Endothelial cell of umbilical vein (primary cell): Measurements from ENCODE around the gene TBC1D14. TPM values are rescaled to one million over a fixed set of nuclear protein-coding genes. Genes with fewer than 3 reads are reported as not detected.

Source experiments
- BruUV-seq: library from RNA; stranded (reverse); fragments of 400-500 nt; replicated peaks from 2 replicates; lab custom pipeline; 2021; lab: Mats Ljungman, UMichigan
- CTCF ChIA-PET: fragments of 300-600, 350-600 bp; sonication (Branson Sonifier 250); formaldehyde crosslinking; loops from one replicate; lab custom pipeline; 2021; ENCODE audit warnings: antibody characterized with exemption, inconsistent platforms; lab: Charles Lee
- POLR2A ChIA-PET: fragments of 300-600, 350-600 bp; sonication (Branson Sonifier 250); formaldehyde crosslinking; loops from one replicate; lab custom pipeline; 2021; ENCODE audit warnings: antibody characterized with exemption, inconsistent platforms; lab: Charles Lee
- DNase-seq: peaks from one replicate; pipeline ENCODE4 v3.0.0-alpha.2; 2011; ENCODE audit warnings: low read depth, low spot score
- FAIRE-seq: peaks from 2 replicates; lab custom pipeline; 2011; peaks lifted over from hg19 to GRCh38; lab: Jason Lieb, UNC
- H2AFZ ChIP-seq: 2 replicates; pipeline ENCODE4 v1.6.0; 2012; ENCODE audit warnings: low read depth, low read length, control low read depth, inconsistent platforms
- H3K27ac ChIP-seq: 2 replicates; pipeline ENCODE4 v1.5.1; 2011; ENCODE audit warnings: low read depth, mild to moderate bottlenecking, control low read depth, low read length, moderate library complexity; ENCODE audit not compliant: insufficient read depth
- H3K27me3 ChIP-seq, 2 experiments: 2 replicates each; pipeline versions ENCODE4 v1.6.0 to v1.6.1; 2011; ENCODE audit warnings: low read length in 2 of 2, mixed read lengths in 1 of 2; ENCODE audit not compliant: control insufficient read depth in 2 of 2, insufficient read depth in 2 of 2
- H3K36me3 ChIP-seq, 2 experiments: 2 replicates in 1 of 2; 3 replicates in 1 of 2; pipeline ENCODE4 v1.5.1; 2011; ENCODE audit warnings: low read length in 2 of 2, mild to moderate bottlenecking in 1 of 2, moderate library complexity in 1 of 2; ENCODE audit not compliant: control insufficient read depth in 2 of 2, insufficient read depth in 2 of 2; ENCODE audit errors: extremely low read depth in 1 of 2
- H3K4me1 ChIP-seq: 3 replicates; pipeline ENCODE4 v1.5.1; 2011; ENCODE audit warnings: mild to moderate bottlenecking, low read length; ENCODE audit not compliant: control insufficient read depth, insufficient read depth; ENCODE audit errors: extremely low read depth
- H3K4me2 ChIP-seq: 2 replicates; pipeline ENCODE4 v1.6.1; 2011; ENCODE audit warnings: low read length, control low read depth, mixed read lengths; ENCODE audit not compliant: insufficient read depth
- H3K4me3 ChIP-seq, 3 experiments: fragments of 200-600 bp in 1 of 3; sonication (generic), shearing (Covaris generic) in 1 of 3; replicated peaks in 1 of 3; 2 replicates each; pipeline ENCODE4 v1.5.1; 2011 to 2016; ENCODE audit warnings: control low read depth in 3 of 3, low read length in 3 of 3, mild to moderate bottlenecking in 2 of 3, inconsistent platforms in 1 of 3, low read depth in 1 of 3, moderate library complexity in 1 of 3; ENCODE audit not compliant: insufficient read depth in 1 of 3
- H3K79me2 ChIP-seq: 2 replicates; pipeline ENCODE4 v1.6.0; 2012; ENCODE audit warnings: low read length, inconsistent platforms; ENCODE audit not compliant: control insufficient read depth, insufficient read depth
- H3K9ac ChIP-seq: replicated peaks from 2 replicates; pipeline ENCODE3; 2011; ENCODE audit warnings: low read length, control low read depth; ENCODE audit not compliant: insufficient read depth; ENCODE audit errors: extremely low read depth
- H3K9me1 ChIP-seq: replicated peaks from 3 replicates; pipeline ENCODE4 v1.6.0; 2011; ENCODE audit warnings: mild to moderate bottlenecking, low read length; ENCODE audit not compliant: control insufficient read depth, insufficient read depth; ENCODE audit errors: extremely low read depth
- H3K9me3 ChIP-seq: replicated peaks from 2 replicates; pipeline ENCODE4 v1.5.1; 2012; ENCODE audit warnings: low read length, inconsistent platforms; ENCODE audit not compliant: control insufficient read depth, insufficient read depth
- H4K20me1 ChIP-seq: replicated peaks from 2 replicates; pipeline ENCODE3; 2011; ENCODE audit warnings: mild to moderate bottlenecking, low read length; ENCODE audit not compliant: control insufficient read depth, insufficient read depth; ENCODE audit errors: extremely low read depth
- EZH2 ChIP-seq: IDR thresholded peaks from 2 replicates; pipeline ENCODE4 v1.6.1; 2012; ENCODE audit warnings: borderline replicate concordance, low read depth, mild to moderate bottlenecking, moderate library complexity, low read length, inconsistent platforms; ENCODE audit not compliant: severe bottlenecking
- FOS ChIP-seq: IDR thresholded peaks from 2 replicates; pipeline ENCODE4 v1.6.1; 2011; ENCODE audit warnings: mild to moderate bottlenecking, low read length, moderate library complexity, borderline replicate concordance; ENCODE audit not compliant: insufficient read depth
- GATA2 ChIP-seq: IDR thresholded peaks from 2 replicates; pipeline ENCODE4 v1.7.0; 2011; ENCODE audit warnings: low read depth, mild to moderate bottlenecking, moderate library complexity, mixed read lengths, low read length; ENCODE audit not compliant: insufficient read length, insufficient read depth
- JUN ChIP-seq: IDR thresholded peaks from 2 replicates; pipeline ENCODE4 v1.6.1; 2011; ENCODE audit warnings: borderline replicate concordance, low read depth; ENCODE audit not compliant: insufficient read length, insufficient read depth
- MYC ChIP-seq: IDR thresholded peaks from one replicate; pipeline ENCODE4 v1.6.1; 2011; ENCODE audit warnings: mild to moderate bottlenecking, low read depth, low read length
- POLR2A ChIP-seq: IDR thresholded peaks from 2 replicates; pipeline ENCODE4 v1.6.1; 2012; ENCODE audit warnings: low read depth, mild to moderate bottlenecking, control low read depth, low read length
- POLR2AphosphoS5 ChIP-seq: IDR thresholded peaks from 2 replicates; pipeline ENCODE4 v1.6.1; 2012; ENCODE audit warnings: low read depth, mild to moderate bottlenecking, control low read depth, low read length, moderate library complexity; ENCODE audit not compliant: insufficient read depth
- dilution Hi-C: fragments of 300-500 bp; cut with MboI; formaldehyde crosslinking; loops from one replicate; pipeline ENCODE4 v1.15.0; 2019; ENCODE audit warnings: low sequenced_read_pairs; ENCODE audit not compliant: extremely low pct_ligation_motif_present
- intact Hi-C: fragments of 100-400 bp; cut with micrococcal nuclease; formaldehyde crosslinking; loops from one replicate; pipeline ENCODE4 v1.10.0; 2022
- polyA plus RNA-seq, 4 experiments: library from polyadenylated mRNA; depleted of rRNA in 3 of 4; stranded (reverse) in 3 of 4; unstranded in 1 of 4; fragments of >200 nt; gene quantifications; 2 replicates each; pipeline versions ENCODE4 v1.2.1 to v1.2.3, GENCODE V29; 2011 to 2012; ENCODE audit warnings: missing spikeins in 1 of 4
- total RNA-seq: library from RNA; stranded (reverse); gene quantifications from 2 replicates; pipeline ENCODE4 v1.2.3, GENCODE V29; 2021
- TF ChIP-seq, protein P1 (sequence below): IDR thresholded peaks from 2 replicates; pipeline ENCODE4 v1.6.1; 2011; ENCODE audit not compliant: insufficient read depth, insufficient read length
- TF ChIP-seq, protein P2 (sequence below), 2 donors: IDR thresholded peaks; 1 replicate in 1 of 2; 2 replicates in 1 of 2; pipeline ENCODE4 v1.5.1; 2011; ENCODE audit warnings: low read length in 2 of 2, mild to moderate bottlenecking in 2 of 2, moderate library complexity in 2 of 2, control low read depth in 1 of 2, inconsistent platforms in 1 of 2, low read depth in 1 of 2; ENCODE audit not compliant: insufficient read depth in 1 of 2; ENCODE audit errors: extremely low read depth in 1 of 2

Gene TBC1D14
- total and polyA plus RNA-seq, 2 donors (not counting 3 experiments of a cell fraction or from before 2014, with no cell fraction given): 23.7 to 24.8 TPM

DNA sequence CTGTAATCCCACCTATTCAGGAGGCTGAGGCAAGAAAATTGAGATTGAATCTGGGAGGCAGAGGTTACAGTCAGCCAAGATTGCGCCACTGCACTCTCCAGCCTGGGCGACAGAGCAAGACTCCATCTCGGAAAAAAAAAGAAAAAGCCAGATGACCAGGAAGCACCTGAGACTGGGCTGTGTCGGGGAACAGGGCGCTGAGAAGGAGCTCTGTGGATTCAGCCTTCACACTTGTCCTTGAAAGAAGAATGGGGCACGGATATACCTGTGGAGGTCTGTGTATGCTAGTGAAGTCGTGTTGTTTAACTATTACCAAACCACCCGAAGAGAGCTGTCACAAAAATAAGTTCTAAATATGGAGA, 94.2 kb downstream of the TBC1D14 start:
- no peak for TF ChIP-seq MYC
- no peak overlapping the region for H2AFZ ChIP-seq
- intact Hi-C loops (no loop called here), dilution Hi-C loops (no loop called here)
- no peak overlapping the region for H3K9ac ChIP-seq
- no peaks in the 10 kb centered on the region for H3K4me1 ChIP-seq
- H3K4me3 ChIP-seq: no peak overlapping the region
- no TSS peak for BruUV-seq
- no peaks in the 10 kb centered on the region for H3K9me1 ChIP-seq
- no peak overlapping the region for H3K4me2 ChIP-seq
- H3K36me3 ChIP-seq: peaks cover 2 to 20% of the 10 kb centered on the region in 2 experiments
- POLR2A ChIA-PET: no interaction called here
- H3K27me3 ChIP-seq: no peaks in the 10 kb centered on the region
- CTCF ChIA-PET: interaction anchor here (2.8 kb wide), 1 partner anchor 13 kb away, joined by 9 read pairs; no protein-coding TSS in a partner anchor
- H3K27ac ChIP-seq: no peak overlapping the region
- no peaks in the 10 kb centered on the region for H3K9me3 ChIP-seq
- no peaks in the 10 kb centered on the region for H3K79me2 ChIP-seq
- no peak for FAIRE-seq
- H4K20me1 ChIP-seq: no peaks in the 10 kb centered on the region
- no peak for DNase-seq

DNA sequence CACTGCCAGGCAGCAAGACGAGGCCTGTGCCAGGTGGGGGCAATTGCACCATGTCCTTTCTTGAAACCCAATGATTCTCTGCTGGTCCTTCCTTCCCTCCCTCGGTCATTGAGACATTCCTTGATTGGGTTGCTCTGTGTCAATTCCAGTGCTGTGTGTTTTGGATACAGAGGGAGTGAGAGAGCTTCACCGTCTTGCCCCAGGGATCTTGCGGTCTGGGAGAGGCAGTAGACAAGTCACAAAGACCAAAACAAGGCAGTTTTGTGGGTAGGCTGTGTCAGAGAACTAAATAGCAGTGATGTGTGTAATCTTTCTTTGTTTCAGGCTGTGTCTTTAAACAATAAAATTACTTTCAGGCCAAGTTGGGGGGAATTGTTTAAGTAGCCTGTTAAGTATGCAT, 94.7 kb downstream of the TBC1D14 start:
- Histone ChIP-seq H3K4me2 (no peak overlapping the region), H2AFZ (no peak overlapping the region), H3K9ac (no peak overlapping the region), H3K27ac (no peak overlapping the region), H4K20me1 (no peaks in the 10 kb centered on the region), H3K27me3 (no peaks in the 10 kb centered on the region), H3K4me1 (no peaks in the 10 kb centered on the region), H3K4me3 (no peak overlapping the region), H3K9me3 (no peaks in the 10 kb centered on the region), H3K79me2 (no peaks in the 10 kb centered on the region), H3K9me1 (no peaks in the 10 kb centered on the region), H3K36me3 (peaks cover 2 to 20% of the 10 kb centered on the region in 2 experiments)
- TF ChIP-seq FOS: no peak
- no peak for TF ChIP-seq POLR2AphosphoS5
- TF ChIP-seq, protein P1, sequence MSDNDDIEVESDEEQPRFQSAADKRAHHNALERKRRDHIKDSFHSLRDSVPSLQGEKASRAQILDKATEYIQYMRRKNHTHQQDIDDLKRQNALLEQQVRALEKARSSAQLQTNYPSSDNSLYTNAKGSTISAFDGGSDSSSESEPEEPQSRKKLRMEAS: no peak
- TF ChIP-seq, protein P2, sequence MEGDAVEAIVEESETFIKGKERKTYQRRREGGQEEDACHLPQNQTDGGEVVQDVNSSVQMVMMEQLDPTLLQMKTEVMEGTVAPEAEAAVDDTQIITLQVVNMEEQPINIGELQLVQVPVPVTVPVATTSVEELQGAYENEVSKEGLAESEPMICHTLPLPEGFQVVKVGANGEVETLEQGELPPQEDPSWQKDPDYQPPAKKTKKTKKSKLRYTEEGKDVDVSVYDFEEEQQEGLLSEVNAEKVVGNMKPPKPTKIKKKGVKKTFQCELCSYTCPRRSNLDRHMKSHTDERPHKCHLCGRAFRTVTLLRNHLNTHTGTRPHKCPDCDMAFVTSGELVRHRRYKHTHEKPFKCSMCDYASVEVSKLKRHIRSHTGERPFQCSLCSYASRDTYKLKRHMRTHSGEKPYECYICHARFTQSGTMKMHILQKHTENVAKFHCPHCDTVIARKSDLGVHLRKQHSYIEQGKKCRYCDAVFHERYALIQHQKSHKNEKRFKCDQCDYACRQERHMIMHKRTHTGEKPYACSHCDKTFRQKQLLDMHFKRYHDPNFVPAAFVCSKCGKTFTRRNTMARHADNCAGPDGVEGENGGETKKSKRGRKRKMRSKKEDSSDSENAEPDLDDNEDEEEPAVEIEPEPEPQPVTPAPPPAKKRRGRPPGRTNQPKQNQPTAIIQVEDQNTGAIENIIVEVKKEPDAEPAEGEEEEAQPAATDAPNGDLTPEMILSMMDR (IDR thresholded peaks at IDR 0.05; ENCODE audit: extremely low read depth in 1 of 2, insufficient read depth in 1 of 2, low read depth in 1 of 2, low read length in 2 of 2): no peak
- TF ChIP-seq POLR2A: no peak
- no peak for TF ChIP-seq GATA2
- TF ChIP-seq JUN: no peak
- TF ChIP-seq EZH2: no peak
- CTCF ChIA-PET: interaction anchor here (2.8 kb wide), 1 partner anchor 13 kb away, joined by 9 read pairs; no protein-coding TSS in a partner anchor
- no TSS peak for BruUV-seq
- DNase-seq (no peak), FAIRE-seq (no peak)
- dilution Hi-C loops: no loop called here
- POLR2A ChIA-PET: no interaction called here
- intact Hi-C loops: no loop called here
